Left ventricle myocardium inferior (tissue), 1 donor: ENCODE results near the gene EWSR1. TPM values are rescaled to one million over a fixed set of nuclear protein-coding genes. Genes with fewer than 3 reads are reported as not detected.

Experiments used
- DNase-seq: peaks from one replicate; pipeline ENCODE4 v3.0.0-alpha.2; 2020
- H3K27ac ChIP-seq: fragments of 200-600 bp; replicated peaks from 2 replicates; pipeline ENCODE4 v1.8.0; 2021
- H3K27me3 ChIP-seq: fragments of 200-600 bp; 2 replicates; pipeline ENCODE4 v1.8.0; 2021; ENCODE audit warnings: low read depth
- H3K36me3 ChIP-seq: fragments of 200-600 bp; 2 replicates; pipeline ENCODE4 v1.8.0; 2021
- H3K4me1 ChIP-seq: fragments of 200-600 bp; 2 replicates; pipeline ENCODE4 v1.8.0; 2021
- H3K4me3 ChIP-seq: fragments of 200-600 bp; 2 replicates; pipeline ENCODE4 v1.8.0; 2021; ENCODE audit warnings: mild to moderate bottlenecking, moderate library complexity
- H3K9me3 ChIP-seq: fragments of 200-600 bp; replicated peaks from 2 replicates; pipeline ENCODE4 v1.8.0; 2021
- CTCF ChIP-seq: fragments of 200-600 bp; IDR thresholded peaks from 2 replicates; pipeline ENCODE4 v1.8.0; 2021; ENCODE audit warnings: antibody characterized with exemption, mild to moderate bottlenecking, borderline replicate concordance
- intact Hi-C: fragments of 100-400 bp; cut with micrococcal nuclease; formaldehyde crosslinking; loops from one replicate; pipeline ENCODE4 v1.11.0; 2022
- total RNA-seq: library from RNA; stranded (reverse); fragmentation: NEBNext Ultra II Directional; extraction: Animal tissue kit (Norgen Biotek cat#: 25700); gene quantifications from one replicate; pipeline ENCODE4 v1.2.1, GENCODE V29; 2021
- donor health status: DM: no; HTN: yes; CAD: no; lungs with severe emphysema.

The EWSR1 gene
- total RNA-seq, 1 donor from 2014 or later: 122 TPM

GRCh38 chr22:29328055-29328454 lies 60.0 kb downstream of the EWSR1 start:
- H3K4me1 ChIP-seq: peaks cover 11% of the 10 kb centered on the region
- TF ChIP-seq CTCF: no peak
- no peak overlapping the region for H3K4me3 ChIP-seq
- H3K36me3 ChIP-seq: peaks cover 49% of the 10 kb centered on the region
- no peak overlapping the region for H3K27ac ChIP-seq
- intact Hi-C loops: no loop called here
- DNase-seq: no peak
- H3K9me3 ChIP-seq: no peaks in the 10 kb centered on the region
- H3K27me3 ChIP-seq: no peaks in the 10 kb centered on the region

- H3K36me3 ChIP-seq: peaks cover 57% of the 10 kb centered on the region
- intact Hi-C loops: no loop called here
Measured at GRCh38 chr22:29328566-29329500, 60.8 kb downstream of the EWSR1 start.

GRCh38 chr22:29329581-29329980 lies 61.5 kb downstream of the EWSR1 start:
- no peak for DNase-seq
- Histone ChIP-seq H3K9me3 (no peaks in the 10 kb centered on the region), H3K27me3 (no peaks in the 10 kb centered on the region), H3K4me1 (peaks cover 11% of the 10 kb centered on the region), H3K4me3 (no peak overlapping the region), H3K36me3 (peaks cover 64% of the 10 kb centered on the region), H3K27ac (no peak overlapping the region)
- no peak for TF ChIP-seq CTCF
- intact Hi-C loops: no loop called here

More at GRCh38 chr22:29328566-29329500, 60.8 kb downstream of the EWSR1 start:
- DNase-seq: no peak
- H3K9me3 ChIP-seq: no peaks in the 10 kb centered on the region
- no peak overlapping the region for H3K4me3 ChIP-seq
- no peak overlapping the region for H3K27ac ChIP-seq
- H3K27me3 ChIP-seq: no peaks in the 10 kb centered on the region
- H3K4me1 ChIP-seq: peaks cover 11% of the 10 kb centered on the region
- no peak for TF ChIP-seq CTCF

- no peak for DNase-seq
- Histone ChIP-seq H3K9me3 (no peaks in the 10 kb centered on the region), H3K36me3 (peaks cover 71% of the 10 kb centered on the region), H3K4me1 (peaks cover 11% of the 10 kb centered on the region), H3K27ac (no peak overlapping the region), H3K27me3 (no peaks in the 10 kb centered on the region), H3K4me3 (no peak overlapping the region)
- intact Hi-C loops: no loop called here
- TF ChIP-seq CTCF: no peak
Measured at GRCh38 chr22:29330291-29330690, 62.2 kb downstream of the EWSR1 start.

- Histone ChIP-seq H3K27me3 (no peaks in the 10 kb centered on the region), H3K4me1 (peaks cover 11% of the 10 kb centered on the region), H3K36me3 (peaks cover 76% of the 10 kb centered on the region), H3K27ac (no peak overlapping the region), H3K4me3 (no peak overlapping the region), H3K9me3 (no peaks in the 10 kb centered on the region)
- DNase-seq: no peak
- intact Hi-C loops: no loop called here
- no peak for TF ChIP-seq CTCF
Measured at GRCh38 chr22:29330753-29331152, 62.7 kb downstream of the EWSR1 start.
